Islet precursor cell (in vitro differentiated cells): Measurements from ENCODE around the gene ATAD2B.
"Not testable (repeated sequence)": the region's sequence is repeated elsewhere in the genome, so short reads cannot be mapped to it uniquely, and the experiment has no call there.

Source experiments
- DNase-seq: peaks from one replicate; pipeline ENCODE4 v3.0.0-alpha.2; 2018

ATAD2B gene

DNA sequence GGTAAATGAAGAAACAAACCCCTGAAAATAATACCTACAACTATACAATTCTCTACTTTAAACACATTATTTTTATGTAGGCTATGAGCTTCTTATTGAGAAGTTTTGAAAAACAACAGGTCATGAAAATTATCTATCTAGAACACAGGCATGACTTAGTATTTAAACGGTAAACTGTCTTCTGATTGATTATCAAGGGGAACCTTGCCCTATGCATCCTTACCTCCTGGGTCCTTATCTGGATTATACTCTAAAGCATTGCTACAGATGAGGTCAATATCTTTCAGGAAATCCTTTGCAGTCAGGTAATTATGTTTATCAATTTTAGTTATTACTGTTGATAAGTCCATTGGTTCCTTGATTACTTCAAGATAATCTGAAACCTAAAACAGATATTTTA is 144.3 kb downstream of the ATAD2B start:
- DNase-seq = no peak

GRCh38 chr2:23782126-23782525 is 144.8 kb downstream of the ATAD2B start:
- no peak for DNase-seq

DNA sequence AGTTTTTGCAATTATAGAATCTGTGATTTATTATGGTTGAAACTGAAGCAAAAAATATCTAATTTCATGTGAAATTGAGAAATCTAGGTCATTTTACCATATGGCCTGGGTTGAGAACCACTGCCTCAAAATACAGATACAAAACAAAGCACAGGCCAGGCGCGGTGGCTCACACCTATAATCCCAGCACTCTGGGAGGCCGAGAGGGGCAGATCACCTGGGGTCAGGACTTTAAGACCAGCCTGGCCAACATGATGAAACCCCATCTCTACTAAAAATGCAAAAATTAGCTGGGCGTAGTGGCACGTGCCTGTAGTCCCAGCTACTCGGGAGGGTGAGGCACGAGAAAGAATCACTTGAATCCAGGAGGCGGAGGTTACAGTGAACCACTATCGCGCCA is 146.5 kb downstream of the ATAD2B start:
- DNase-seq = not testable (repeated sequence)

GRCh38 chr2:23777826-23778225 is 149.1 kb downstream of the ATAD2B start:
- DNase-seq = no peak

DNA sequence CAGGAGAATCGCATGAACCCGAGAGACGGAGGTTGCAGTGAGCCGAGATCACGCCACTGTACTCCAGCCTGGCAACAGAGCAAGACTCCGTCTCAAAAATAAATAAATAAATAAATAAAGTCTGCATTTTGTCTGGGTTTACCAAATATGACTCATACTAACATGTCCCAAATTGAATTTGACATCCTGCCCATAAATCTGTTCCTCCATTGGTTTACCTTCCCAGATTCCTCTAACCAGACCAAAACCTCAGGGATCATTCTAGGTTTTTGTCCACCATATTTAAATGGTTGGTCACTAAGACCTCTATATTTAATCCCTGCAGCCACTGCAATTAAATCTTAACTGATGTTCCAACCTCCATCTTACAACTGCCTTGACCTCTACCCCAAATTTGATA is 150.9 kb downstream of the ATAD2B start:
- DNase-seq = no peak

GRCh38 chr2:23772684-23773083 is 154.2 kb downstream of the ATAD2B start:
- no peak for DNase-seq

DNA sequence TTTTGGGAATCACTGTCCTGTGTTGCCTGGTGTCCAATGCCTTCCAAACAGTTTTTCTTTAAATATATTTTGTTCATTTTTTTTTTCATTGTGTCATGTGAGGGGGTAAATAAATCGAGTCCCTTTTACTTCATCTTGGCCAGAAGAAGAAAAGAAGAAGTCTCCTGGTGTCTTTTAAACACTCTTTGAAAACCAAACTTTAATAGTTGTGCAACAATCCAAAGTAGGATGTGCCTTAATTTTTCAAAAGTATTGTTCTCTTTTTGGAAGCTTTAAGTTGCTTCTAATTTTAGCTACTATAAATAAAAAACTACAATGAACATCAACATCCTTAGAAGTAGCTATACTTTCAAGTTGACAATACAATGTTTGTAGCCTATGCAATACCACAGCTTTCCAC is 154.9 kb downstream of the ATAD2B start:
- no peak for DNase-seq

DNA sequence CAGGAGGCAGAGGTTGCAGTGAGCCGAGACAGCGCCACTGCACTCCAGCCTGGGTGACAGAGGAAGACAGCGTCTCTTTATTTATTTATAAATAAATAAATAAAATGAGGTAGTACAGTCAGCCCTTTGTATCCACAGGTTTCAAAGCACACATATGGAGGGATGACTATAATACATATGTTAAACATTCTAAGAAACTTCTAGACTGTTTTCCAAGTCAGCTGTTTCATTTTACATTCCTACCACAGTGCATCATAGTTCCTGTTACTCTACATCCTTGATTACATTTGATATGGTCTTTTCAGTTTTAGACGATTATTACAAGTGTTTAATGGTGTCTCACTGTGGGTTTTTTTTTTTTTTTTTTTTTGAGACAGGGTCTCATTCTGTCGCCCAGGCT is 157.6 kb downstream of the ATAD2B start:
- no peak for DNase-seq

DNA sequence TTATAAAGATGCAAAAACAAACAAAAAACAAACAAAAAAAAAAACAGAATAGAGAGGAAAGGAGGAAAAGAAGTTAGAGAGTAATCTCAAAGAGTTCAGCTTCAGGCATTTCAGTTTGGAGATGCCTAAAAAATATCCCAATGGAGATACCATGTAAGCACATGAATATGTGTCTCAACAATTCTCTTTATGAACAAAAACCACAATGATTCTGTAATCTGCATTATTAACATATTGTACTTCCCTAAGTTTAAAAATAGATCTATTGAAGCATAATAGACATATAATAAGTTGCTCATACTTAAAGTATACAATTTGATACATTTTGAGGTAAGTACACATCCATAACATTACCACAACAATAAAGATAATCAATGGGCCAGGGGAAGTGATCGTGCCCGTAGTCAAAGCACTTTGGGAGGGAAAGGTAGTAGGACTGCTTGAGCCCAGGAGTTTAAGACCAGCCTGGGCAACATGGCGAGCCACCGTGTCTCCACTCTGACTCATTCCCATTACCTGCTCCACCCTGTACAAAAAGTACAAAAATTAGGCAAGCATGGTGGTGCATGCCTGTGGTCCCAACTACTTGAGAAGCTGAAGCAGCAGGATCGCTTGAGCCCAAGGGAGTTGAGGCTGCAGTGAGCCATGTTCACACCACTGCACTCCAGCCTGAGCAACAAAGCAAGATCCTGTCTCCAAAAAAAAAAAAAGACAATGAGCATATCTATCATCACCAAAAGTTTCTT is 158.9 kb downstream of the ATAD2B start:
- no peak for DNase-seq

- no peak for DNase-seq
Observed at GRCh38 chr2:23762141-23762540, 164.8 kb downstream of the ATAD2B start.

- no peak for DNase-seq
Observed at GRCh38 chr2:23761638-23762037, 165.3 kb downstream of the ATAD2B start.

- DNase-seq = no peak
Observed at GRCh38 chr2:23760736-23761135, 166.2 kb downstream of the ATAD2B start.

DNA sequence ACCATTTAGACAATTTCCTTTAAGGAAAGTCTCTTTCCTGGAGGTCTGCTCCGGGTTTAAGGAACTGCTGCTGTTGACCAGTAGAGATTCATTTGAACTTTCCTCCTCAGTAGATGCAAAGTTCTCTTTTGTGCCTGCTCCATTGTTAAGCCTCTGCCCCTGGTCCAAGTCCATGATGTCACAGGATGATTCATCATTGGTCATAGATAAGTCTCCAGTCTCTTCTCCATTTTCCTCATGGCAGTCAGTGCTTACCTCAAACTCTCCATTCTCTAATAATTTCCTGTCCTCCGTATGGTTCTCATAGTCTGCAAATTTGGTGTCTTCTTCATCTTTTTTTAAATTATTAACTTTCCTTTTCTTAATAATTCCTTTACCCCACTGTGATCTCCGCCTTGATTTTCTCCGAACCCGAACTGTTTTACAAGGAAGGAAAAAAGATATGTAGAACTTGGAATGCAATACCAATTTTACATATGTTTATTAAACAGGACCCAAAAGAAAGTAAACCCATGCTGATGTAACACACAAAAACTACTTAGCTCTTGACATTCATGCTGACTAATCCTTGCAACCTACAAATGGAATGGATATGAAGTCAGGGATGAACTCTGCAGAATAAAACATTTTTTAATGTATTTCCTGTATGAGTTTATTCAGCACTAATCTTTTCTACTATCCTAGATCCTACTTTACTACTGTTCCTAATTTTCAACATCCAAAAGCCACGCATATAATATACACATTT is 169.1 kb downstream of the ATAD2B start:
- DNase-seq = peak; percentile 61

DNA sequence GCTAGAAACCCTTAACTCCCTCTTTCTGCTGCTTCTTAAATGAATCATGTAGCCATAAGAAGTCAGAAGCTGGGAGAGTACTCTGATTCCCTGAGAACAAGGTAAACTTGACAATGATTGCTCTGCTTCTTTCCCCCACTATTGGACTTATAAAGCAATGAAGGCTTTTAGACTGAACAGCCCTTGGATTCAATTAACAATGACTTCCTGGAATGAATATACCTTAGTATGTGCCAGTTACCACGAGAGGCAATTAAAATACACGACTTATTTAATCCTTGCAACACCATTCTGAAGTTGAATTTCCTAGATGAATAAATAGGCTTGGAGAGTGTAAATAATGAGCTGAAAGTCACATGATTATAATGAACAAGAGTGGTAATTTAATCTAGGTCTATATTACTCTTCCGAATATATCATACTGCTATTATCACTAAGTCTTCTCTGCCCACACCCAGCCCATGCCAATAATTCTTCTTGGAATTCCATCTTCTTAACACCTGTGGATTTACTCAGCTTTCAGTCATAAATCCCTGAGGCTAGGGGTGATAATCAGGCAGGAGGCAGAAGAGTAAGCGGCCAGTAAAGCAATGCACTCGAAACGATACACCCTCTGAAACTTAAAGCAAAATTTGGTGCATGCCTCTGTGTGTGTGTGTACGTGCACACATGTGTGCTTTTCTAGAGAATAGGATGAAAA is 170.2 kb downstream of the ATAD2B start:
- DNase-seq = no peak

DNA sequence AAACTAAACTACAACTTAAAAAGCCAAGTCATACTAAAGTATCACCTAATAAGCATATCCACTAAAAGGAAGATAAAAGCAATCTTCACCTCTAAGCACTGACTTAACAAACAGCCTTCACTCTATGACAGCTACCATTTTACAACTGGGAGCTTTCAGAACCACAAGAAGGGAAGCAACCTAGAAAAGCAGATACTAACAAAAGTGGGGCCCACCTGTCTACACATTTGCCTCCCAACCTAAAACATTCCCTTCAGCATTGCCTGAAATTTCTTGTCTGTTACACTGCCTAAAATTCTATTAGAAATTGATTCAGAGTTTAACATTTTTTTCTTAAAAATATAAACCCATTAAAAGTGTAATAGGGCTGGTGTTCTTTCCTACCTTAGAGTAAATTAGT is 172.0 kb downstream of the ATAD2B start:
- no peak for DNase-seq

DNA sequence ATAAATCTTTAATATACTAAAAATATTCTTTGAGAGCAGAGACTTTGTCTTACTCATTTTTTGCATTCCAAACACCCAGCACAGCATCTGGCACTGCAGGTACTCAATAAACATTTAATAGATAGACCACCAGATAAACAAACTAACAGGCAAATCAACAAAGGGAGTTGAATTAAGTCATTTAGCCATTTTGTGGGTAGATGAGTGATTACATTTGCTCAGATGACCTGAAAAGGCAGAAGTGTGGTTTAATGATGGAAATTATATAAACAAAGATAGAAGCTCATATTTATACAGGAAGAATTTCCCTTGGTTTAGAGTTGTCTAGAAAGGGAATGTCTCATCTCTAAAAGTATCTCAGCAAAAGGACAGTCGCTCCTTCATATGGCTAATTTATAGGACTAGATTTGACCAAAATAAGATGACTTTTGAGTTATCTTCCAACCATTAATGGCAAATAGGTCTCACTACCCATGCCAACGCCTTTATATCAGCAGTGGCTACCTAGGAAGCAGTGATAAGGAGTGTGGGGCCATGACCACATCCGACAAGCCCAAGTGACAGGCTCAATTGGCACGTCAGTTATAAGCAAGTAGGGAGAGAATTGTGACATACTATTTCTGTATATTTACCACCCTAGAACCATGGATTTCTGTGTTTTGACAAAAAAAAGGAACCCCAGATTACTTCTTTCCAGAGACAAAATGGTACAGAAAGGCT is 173.5 kb downstream of the ATAD2B start:
- DNase-seq = no peak

DNA sequence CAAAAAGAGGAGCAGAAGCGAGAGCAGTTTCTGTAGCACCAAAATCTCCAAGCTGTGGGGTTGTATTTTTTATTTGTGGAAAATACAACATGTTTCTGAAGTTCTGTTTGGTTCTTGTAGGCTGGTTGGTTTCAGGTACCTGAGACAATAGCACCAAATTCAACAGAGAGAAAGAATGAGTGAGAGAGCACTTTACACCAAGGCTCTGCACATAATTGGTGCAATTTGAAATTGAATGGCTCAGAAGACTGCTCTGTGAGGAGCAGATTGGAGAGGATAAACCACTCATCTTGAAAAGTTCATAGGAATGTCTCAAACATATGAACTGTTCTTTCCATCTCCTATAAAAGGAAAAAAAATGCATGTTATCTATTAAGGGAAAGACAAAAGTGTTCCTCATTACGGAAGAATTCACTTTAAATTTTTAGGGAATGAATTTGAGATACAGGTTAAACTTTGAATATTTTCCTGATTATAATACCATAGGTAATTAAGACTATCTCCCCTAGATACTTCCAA is 175.1 kb downstream of the ATAD2B start:
- DNase-seq = no peak

DNA sequence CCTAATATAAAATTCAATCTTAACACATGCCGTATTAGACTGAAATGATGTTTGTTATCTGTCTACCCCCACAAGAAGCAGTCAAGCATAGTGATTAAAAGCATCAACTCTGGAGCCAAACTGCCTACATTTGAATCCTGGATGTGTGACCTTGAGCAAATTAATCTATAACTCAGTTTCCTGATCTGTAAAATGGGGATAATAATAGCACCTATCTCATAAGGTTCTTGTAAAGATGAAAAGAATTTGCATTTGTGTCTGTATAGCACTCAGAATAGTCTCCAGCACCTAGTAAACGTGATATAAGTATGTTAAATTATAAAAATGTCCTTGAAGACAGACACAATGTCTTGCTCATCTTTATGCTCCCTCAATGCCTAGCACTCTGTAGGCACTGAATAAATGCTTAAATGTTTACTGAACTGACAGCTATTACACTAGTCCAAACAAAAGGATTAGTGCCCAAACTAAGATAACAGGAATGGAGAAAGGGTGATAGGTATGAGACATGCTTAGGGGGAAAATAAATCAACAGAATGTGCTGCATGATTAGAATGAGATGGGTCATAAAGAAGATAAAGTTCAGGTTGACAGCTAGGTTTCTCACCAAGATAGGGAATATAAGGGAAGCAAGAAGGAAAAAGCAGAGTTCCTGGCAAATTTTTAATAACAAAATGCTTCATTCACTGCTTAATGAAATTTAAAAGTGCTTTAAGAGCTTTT is 180.6 kb downstream of the ATAD2B start:
- DNase-seq = no peak

DNA sequence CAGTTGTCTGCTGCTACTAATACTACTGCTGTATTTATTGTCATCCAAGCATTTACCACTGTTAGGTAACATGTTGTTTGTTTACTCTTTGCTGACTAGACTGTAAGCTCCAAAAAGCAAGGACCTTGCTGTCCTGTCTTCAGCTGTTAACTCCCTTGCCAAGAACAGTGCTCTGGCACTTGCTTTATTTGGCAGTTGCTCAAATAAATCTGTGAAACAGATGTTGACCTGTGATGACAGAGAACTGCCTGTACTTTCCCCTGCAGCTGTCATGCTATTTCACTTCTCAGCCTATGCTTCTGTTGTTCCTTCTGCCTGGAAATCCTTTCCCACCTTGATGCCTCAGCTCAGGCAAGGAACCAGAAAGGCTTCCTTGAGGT is 181.2 kb downstream of the ATAD2B start:
- DNase-seq = no peak

DNA sequence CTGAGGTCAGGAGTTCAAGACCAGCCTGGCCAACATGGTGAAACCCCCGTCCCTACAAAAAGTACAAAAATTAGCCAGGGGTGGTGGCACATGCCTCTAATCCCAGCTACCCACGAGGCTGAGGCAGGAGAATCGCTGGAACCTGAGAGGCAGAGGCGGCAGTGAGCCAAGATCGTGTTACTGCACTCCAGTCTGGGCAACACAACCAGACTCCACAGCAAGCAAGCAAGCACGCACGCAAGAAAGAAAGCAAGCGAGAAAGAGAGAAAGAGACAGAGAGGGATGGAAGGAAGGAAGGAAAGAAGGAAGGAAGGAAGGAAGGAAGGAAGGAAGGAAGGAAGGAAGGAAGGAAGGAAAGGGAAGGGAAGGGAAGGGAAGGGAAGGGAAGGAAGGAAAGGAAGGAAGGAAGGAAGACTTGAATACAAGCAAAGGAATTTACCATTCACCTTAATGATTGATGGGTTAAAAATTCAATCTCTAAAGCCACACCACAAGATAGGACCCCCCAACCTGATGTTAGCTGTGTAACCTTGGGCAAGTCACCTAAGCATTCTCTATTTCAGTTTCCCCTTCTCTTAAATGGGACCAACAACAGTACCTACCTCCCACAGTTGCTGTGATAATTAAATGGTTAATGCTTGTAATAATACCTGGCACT is 181.7 kb downstream of the ATAD2B start:
- DNase-seq = no peak

- not testable (repeated sequence) for DNase-seq
Observed at GRCh38 chr2:23736783-23737182, 190.1 kb downstream of the ATAD2B start.

DNA sequence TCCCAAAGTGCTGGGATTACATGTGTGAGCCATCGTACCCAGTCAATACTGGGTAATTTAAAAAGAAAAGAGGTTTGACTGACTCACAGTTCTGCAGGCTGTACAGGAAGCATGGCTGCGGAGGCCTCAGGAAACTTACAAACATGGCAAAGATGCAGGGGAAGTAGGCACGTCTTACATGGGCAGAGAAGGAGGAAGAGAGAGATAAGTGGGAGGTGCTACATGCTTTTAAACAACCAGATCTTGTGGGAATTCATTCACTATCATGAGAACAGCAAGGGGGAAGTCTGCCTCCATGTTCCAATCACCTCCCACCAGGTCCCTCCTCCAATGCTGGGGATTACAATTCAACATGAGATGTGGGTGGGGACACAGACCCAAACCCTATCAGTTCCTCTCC is 192.5 kb downstream of the ATAD2B start:
- no peak for DNase-seq
